Sigmoid colon (tissue), 7 donors: ENCODE data around the gene PP2D1. TPM values are rescaled to one million over a fixed set of nuclear protein-coding genes. Genes with fewer than 3 reads are reported as not detected.

Source experiments
- DNase-seq: peaks from one replicate; pipeline ENCODE4 v3.0.0-alpha.2; 2019
- H3K27ac ChIP-seq, 4 donors: fragments of 200-600 bp; sonication (generic); one replicate each; pipeline ENCODE4 v1.5.1; 2016 to 2019; ENCODE audit warnings: mild to moderate bottlenecking in 1 of 4
- H3K27me3 ChIP-seq, 3 donors: fragments of 200-600 bp; sonication (generic); one replicate each; pipeline ENCODE4 v1.5.1; 2019; ENCODE audit warnings: mild to moderate bottlenecking in 1 of 3
- H3K36me3 ChIP-seq, 4 donors: fragments of 200-600 bp; sonication (generic); one replicate each; pipeline ENCODE4 v1.5.1; 2016 to 2019
- H3K4me1 ChIP-seq, 4 donors: fragments of 200-600 bp; sonication (generic); one replicate each; pipeline ENCODE4 v1.5.1; 2017 to 2019
- H3K4me3 ChIP-seq, 4 donors: fragments of 200-600 bp; sonication (generic); one replicate each; pipeline ENCODE4 v1.5.1; 2017 to 2019; ENCODE audit warnings: mild to moderate bottlenecking in 2 of 4, moderate library complexity in 1 of 4
- H3K9me3 ChIP-seq, 4 donors: fragments of 200-600 bp in 3 of 4; sonication (generic) in 3 of 4; one replicate each; pipeline versions ENCODE4 v1.5.1 to v1.6.1; 2013 to 2019
- CTCF ChIP-seq, 4 experiments: fragments of 450-650 bp in 3 of 4; fragments of 200-600 bp in 1 of 4; IDR thresholded peaks; one replicate each; pipeline ENCODE4 v1.5.1; 2016 to 2019; ENCODE audit warnings: antibody characterized with exemption in 4 of 4, mild to moderate bottlenecking in 3 of 4, moderate library complexity in 2 of 4
- EP300 ChIP-seq, 4 donors: sonication (generic); formaldehyde crosslinking; IDR thresholded peaks; one replicate each; pipeline ENCODE4 v1.6.1; 2017; ENCODE audit warnings: antibody characterized with exemption in 4 of 4
- POLR2A ChIP-seq, 2 donors: fragments of 450-650 bp; IDR thresholded peaks; one replicate each; pipeline ENCODE4 v1.6.1; 2016; ENCODE audit warnings: antibody characterized with exemption in 2 of 2, mild to moderate bottlenecking in 2 of 2, moderate library complexity in 2 of 2
- POLR2AphosphoS5 ChIP-seq, 4 donors: sonication (generic); formaldehyde crosslinking; IDR thresholded peaks; one replicate each; pipeline ENCODE4 v1.6.1; 2017; ENCODE audit warnings: antibody characterized with exemption in 4 of 4
- WGBS, 2 donors: extraction: QIAGEN DNeasy Blood & Tissue Kit; methylation state at CpG; one replicate each; pipeline ENCODE4 v1.1.7; 2013; 5-methylcytosine and 5-hydroxymethylcytosine counted together
- intact Hi-C: fragments of 100-400 bp; cut with DNase I; formaldehyde crosslinking; loops from one replicate; pipeline ENCODE4 v1.15.1; 2023
- polyA plus RNA-seq, 3 donors: library from polyadenylated mRNA; stranded (reverse); fragments of 200-250 nt; gene quantifications; one replicate each; pipeline ENCODE4 v1.2.3, GENCODE V29; 2013
- small RNA-seq, 3 donors: library from RNA; depleted of rRNA; stranded (forward); fragments of <200 nt; gene quantifications; one replicate each; pipeline ENCODE3, GENCODE V24; 2016
- total RNA-seq, 4 donors: library from RNA; depleted of rRNA; stranded (reverse); fragments of >200 nt; gene quantifications; one replicate each; pipeline ENCODE4 v1.1.0, GENCODE V29; 2016
- donor health status: healthy with polysubstance abuse.
- donor health status: Bipolar disorder and iron deficiency.
- donor health status: healthy.

Gene PP2D1
- total and polyA plus RNA-seq, 7 donors = not detected

GRCh38 chr3:19937459-19938294 is 74.4 kb downstream of the PP2D1 start:
- H3K27me3 ChIP-seq = no peaks in the 10 kb centered on the region
- H3K4me3 ChIP-seq = no peak overlapping the region
- DNase-seq = no peak
- no peak overlapping the region for H3K27ac ChIP-seq
- H3K9me3 ChIP-seq = no peaks in the 10 kb centered on the region
- no peaks in the 10 kb centered on the region for H3K4me1 ChIP-seq
- 68 to 72% methylated on average over 7 of the region's 7 CpGs for WGBS, 2 donors
- TF ChIP-seq POLR2AphosphoS5 (IDR thresholded peaks at IDR 0.05) = no peak
- no peak for TF ChIP-seq POLR2A (IDR thresholded peaks at IDR 0.05)
- no peak for TF ChIP-seq CTCF (IDR thresholded peaks at IDR 0.05)
- no peak for TF ChIP-seq EP300 (IDR thresholded peaks at IDR 0.05)
- intact Hi-C loops = no loop called here
- no peaks in the 10 kb centered on the region for H3K36me3 ChIP-seq

Small RNAs within 50 kb of the gene (small RNA-seq; reads per million reads assigned to genes)
- gene RNU4-85P (0 reads per million in 3 donors), gene RPL39P18 (0 reads per million in 3 donors)

Other genes starting within 250 kb of the PP2D1 start
- 1 to 10 TPM in 1 of 4 donors, under 1 TPM in 2, not detected in 1; 0.41 to 2.9 (median 0.82) TPM for gene EFHB, start 78.0 kb downstream of the PP2D1 start, total RNA-seq
- under 1 TPM in 2 of 3 donors, not detected in 1; 0.46 to 0.47 TPM for gene EFHB, start 78.0 kb downstream of the PP2D1 start, polyA plus RNA-seq
- gene RAB5A, start 65.2 kb downstream of the PP2D1 start, total RNA-seq = 10 to 100 TPM; 61.4 to 65.3 (median 64.1) TPM
- gene RAB5A, start 65.2 kb downstream of the PP2D1 start, polyA plus RNA-seq = 10 to 100 TPM; 28.0 to 48.8 (median 38.4) TPM
- gene KAT2B, start 28.2 kb upstream of the PP2D1 start, total RNA-seq = 10 to 100 TPM; 27.2 to 49.2 (median 42.1) TPM
- 10 to 100 TPM; 10.8 to 18.7 (median 14.4) TPM for gene KAT2B, start 28.2 kb upstream of the PP2D1 start, polyA plus RNA-seq
- gene SGO1, start 173.9 kb upstream of the PP2D1 start, total RNA-seq = 1 to 10 TPM in 1 of 4 donors, under 1 TPM in 1, not detected in 2; 0.16 to 1.4 TPM
- gene SGO1, start 173.9 kb upstream of the PP2D1 start, polyA plus RNA-seq = 1 to 10 TPM in 2 of 3 donors, under 1 TPM in 1; 0.60 to 4.8 (median 2.3) TPM